ENCODE measurements around the gene NCAM1. TPM values are rescaled to one million over a fixed set of nuclear protein-coding genes. Genes with fewer than 3 reads are reported as not detected.

NCAM1 gene
- total RNA-seq, 1 experiment from 2014 or later = not detected

DNA sequence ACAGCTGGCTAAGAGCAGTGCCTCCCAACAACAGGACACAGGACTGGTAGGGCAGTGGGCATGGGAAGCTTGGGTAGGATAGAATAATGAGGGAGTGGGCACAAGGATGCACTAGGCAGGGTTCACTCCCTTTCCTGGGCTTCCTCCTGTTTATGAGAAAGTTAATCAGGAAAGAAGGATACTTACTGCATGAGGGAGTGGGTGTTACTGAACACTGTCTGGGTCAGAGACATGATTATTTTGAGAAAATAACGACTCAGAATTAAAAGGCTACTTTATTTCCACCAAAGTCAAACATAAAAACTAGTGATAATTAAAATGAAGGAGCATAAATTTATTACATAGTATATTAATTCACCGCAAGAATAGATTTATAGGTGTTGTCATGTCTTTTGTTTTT lies 35.8 kb downstream of the NCAM1 start:
- no peaks in the 10 kb centered on the region for H3K9me2 ChIP-seq (replicated peaks; ENCODE audit: low read length)
- peaks cover 25% of the 10 kb centered on the region for H3K27me3 ChIP-seq (ENCODE audit: low read length)
- H3F3A ChIP-seq (ENCODE audit: low read length, unreplicated experiment) = no peaks in the 10 kb centered on the region
- no peak overlapping the region for H3K4me2 ChIP-seq (ENCODE audit: low read length)
- ATAC-seq = no peak
- DNase-seq = no peak
- H3K36me3 ChIP-seq (ENCODE audit: low read depth, low read length) = no peaks in the 10 kb centered on the region
- intact Hi-C loops (cut with micrococcal nuclease) = no loop called here
- H3K27ac ChIP-seq (ENCODE audit: low read length) = no peak overlapping the region
- TF ChIP-seq EZH2phosphoT487 (IDR thresholded peaks at IDR 0.05; ENCODE audit: borderline replicate concordance, low read length) (no peak), CTCF (conservative IDR thresholded peaks at IDR 0.05; ENCODE audit: low read depth, low read length) (no peak), EZH2 (IDR thresholded peaks at IDR 0.05; ENCODE audit: low read length, unreplicated experiment) (no peak)
- H2AFZ ChIP-seq (ENCODE audit: low read length) = no peak overlapping the region
- no peaks in the 10 kb centered on the region for H4K20me1 ChIP-seq (ENCODE audit: low read length)
- H3K9me3 ChIP-seq (ENCODE audit: low read length) = no peaks in the 10 kb centered on the region
- H3K9ac ChIP-seq (ENCODE audit: low read length) = no peak overlapping the region
- CTCF ChIA-PET = no interaction called here
- no peaks in the 10 kb centered on the region for H3K4me1 ChIP-seq (ENCODE audit: insufficient read depth, low read length)
- no peaks in the 10 kb centered on the region for H3K79me2 ChIP-seq (ENCODE audit: low read length)
- no TSS peak for BruUV-seq (replicated peaks)
- POLR2A ChIA-PET (ENCODE audit: unreplicated experiment) = no interaction called here
- no peak overlapping the region for H3K4me3 ChIP-seq (ENCODE audit: low read length)

GRCh38 chr11:112997857-112998466 lies 36.7 kb downstream of the NCAM1 start:
- H3K36me3 ChIP-seq (ENCODE audit: low read depth, low read length) = no peaks in the 10 kb centered on the region
- no peaks in the 10 kb centered on the region for H4K20me1 ChIP-seq (ENCODE audit: low read length)
- intact Hi-C loops (cut with micrococcal nuclease) = no loop called here
- no peak for DNase-seq
- BruUV-seq (replicated peaks) = no TSS peak
- ChIA-PET POLR2A (ENCODE audit: unreplicated experiment) (no interaction called here), CTCF (no interaction called here)
- H2AFZ ChIP-seq (ENCODE audit: low read length) = no peak overlapping the region
- no peaks in the 10 kb centered on the region for H3K79me2 ChIP-seq (ENCODE audit: low read length)
- H3K27me3 ChIP-seq (ENCODE audit: low read length) = peaks cover 26% of the 10 kb centered on the region
- no peaks in the 10 kb centered on the region for H3K9me2 ChIP-seq (replicated peaks; ENCODE audit: low read length)
- H3F3A ChIP-seq (ENCODE audit: low read length, unreplicated experiment) = no peaks in the 10 kb centered on the region
- H3K27ac ChIP-seq (ENCODE audit: low read length) = no peak overlapping the region
- no peak for ATAC-seq
- no peak for TF ChIP-seq EZH2 (IDR thresholded peaks at IDR 0.05; ENCODE audit: low read length, unreplicated experiment)
- TF ChIP-seq CTCF (conservative IDR thresholded peaks at IDR 0.05; ENCODE audit: low read depth, low read length) = no peak
- TF ChIP-seq EZH2phosphoT487 (IDR thresholded peaks at IDR 0.05; ENCODE audit: borderline replicate concordance, low read length) = no peak
- no peaks in the 10 kb centered on the region for H3K9me3 ChIP-seq (ENCODE audit: low read length)
- no peak overlapping the region for H3K9ac ChIP-seq (ENCODE audit: low read length)
- H3K4me1 ChIP-seq (ENCODE audit: insufficient read depth, low read length) = no peaks in the 10 kb centered on the region
- H3K4me3 ChIP-seq (ENCODE audit: low read length) = no peak overlapping the region
- no peak overlapping the region for H3K4me2 ChIP-seq (ENCODE audit: low read length)

DNA sequence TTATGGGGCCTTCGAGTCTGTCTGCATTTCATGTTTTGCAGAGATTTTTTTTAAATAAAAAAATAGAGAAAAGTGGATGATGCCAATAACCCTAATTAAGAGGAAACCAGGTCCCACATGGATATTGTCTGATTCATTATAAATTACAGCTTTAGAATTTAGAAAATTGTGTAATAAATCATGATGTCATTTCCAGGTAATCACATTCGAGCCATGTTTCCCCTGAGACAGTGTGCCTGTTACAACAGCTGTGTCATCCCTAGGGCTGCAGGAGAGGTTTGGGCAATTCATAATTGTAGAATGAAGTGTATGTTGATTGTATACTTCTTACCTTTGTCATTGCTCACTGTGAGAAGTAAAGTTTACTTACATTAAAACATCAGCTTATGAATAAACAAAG lies 38.3 kb downstream of the NCAM1 start:
- Histone ChIP-seq H3K9ac (ENCODE audit: low read length) (no peak overlapping the region), H3K36me3 (ENCODE audit: low read depth, low read length) (no peaks in the 10 kb centered on the region), H3K9me2 (replicated peaks; ENCODE audit: low read length) (no peaks in the 10 kb centered on the region), H3F3A (ENCODE audit: low read length, unreplicated experiment) (no peaks in the 10 kb centered on the region), H3K27me3 (ENCODE audit: low read length) (peaks cover 23% of the 10 kb centered on the region), H3K27ac (ENCODE audit: low read length) (no peak overlapping the region), H3K79me2 (ENCODE audit: low read length) (no peaks in the 10 kb centered on the region), H3K4me3 (ENCODE audit: low read length) (no peak overlapping the region), H2AFZ (ENCODE audit: low read length) (no peak overlapping the region), H3K4me1 (ENCODE audit: insufficient read depth, low read length) (no peaks in the 10 kb centered on the region), H4K20me1 (ENCODE audit: low read length) (no peaks in the 10 kb centered on the region), H3K9me3 (ENCODE audit: low read length) (no peaks in the 10 kb centered on the region), H3K4me2 (ENCODE audit: low read length) (no peak overlapping the region)
- BruUV-seq (replicated peaks) = no TSS peak
- no peak for TF ChIP-seq CTCF (conservative IDR thresholded peaks at IDR 0.05; ENCODE audit: low read depth, low read length)
- TF ChIP-seq EZH2phosphoT487 (IDR thresholded peaks at IDR 0.05; ENCODE audit: borderline replicate concordance, low read length) = no peak
- no peak for TF ChIP-seq EZH2 (IDR thresholded peaks at IDR 0.05; ENCODE audit: low read length, unreplicated experiment)
- ChIA-PET CTCF (no interaction called here), POLR2A (ENCODE audit: unreplicated experiment) (no interaction called here)
- intact Hi-C loops (cut with micrococcal nuclease) = no loop called here
- DNase-seq (no peak), ATAC-seq (no peak)

Data from PC-3 (cell line).